HL-60/S4 (cell line): Measurements from ENCODE around the gene TTLL5.

Experiments used
- in situ Hi-C: fragments of 300-500 bp; cut with MboI; formaldehyde crosslinking; loops from 2 replicates; pipeline ENCODE4 v1.14.3; 2022; ENCODE audit warnings: low sequenced_read_pairs

Gene TTLL5

GRCh38 chr14:75939200-75939599 is 278.2 kb downstream of the TTLL5 start:
- in situ Hi-C loops, result no loop called here

- in situ Hi-C loops, result no loop called here
Observed at GRCh38 chr14:75941030-75941429, 280.0 kb downstream of the TTLL5 start.

- in situ Hi-C loops, result no loop called here
Observed at GRCh38 chr14:75944607-75945241, 283.7 kb downstream of the TTLL5 start.

- in situ Hi-C loops, result no loop called here
Observed at GRCh38 chr14:75946785-75947184, 285.7 kb downstream of the TTLL5 start.

- in situ Hi-C loops, result loop anchor here (25.0 kb wide), 1 partner anchor 240 kb away; no protein-coding TSS in a partner anchor
Observed at GRCh38 chr14:75952489-75952888, 291.4 kb downstream of the TTLL5 start.

- in situ Hi-C loops, result loop anchor here (25.0 kb wide), 1 partner anchor 247 kb away; no protein-coding TSS in a partner anchor
Observed at GRCh38 chr14:75959031-75959430, 298.0 kb downstream of the TTLL5 start.

GRCh38 chr14:75960231-75960630 is 299.2 kb downstream of the TTLL5 start:
- in situ Hi-C loops, result loop anchor here (25.0 kb wide), 1 partner anchor 248 kb away; no protein-coding TSS in a partner anchor

- in situ Hi-C loops, result loop anchor here (25.0 kb wide), 1 partner anchor 249 kb away; no protein-coding TSS in a partner anchor
Observed at GRCh38 chr14:75961662-75962061, 300.6 kb downstream of the TTLL5 start.

GRCh38 chr14:75967866-75968265 is 306.8 kb downstream of the TTLL5 start:
- in situ Hi-C loops, result loop anchor here (25.0 kb wide), 1 partner anchor 256 kb away; no protein-coding TSS in a partner anchor

- in situ Hi-C loops, result loop anchor here (25.0 kb wide), 1 partner anchor 256 kb away; no protein-coding TSS in a partner anchor
Observed at GRCh38 chr14:75968456-75968855, 307.4 kb downstream of the TTLL5 start.

- in situ Hi-C loops, result loop anchor here (25.0 kb wide), 1 partner anchor 257 kb away; no protein-coding TSS in a partner anchor
Observed at GRCh38 chr14:75969126-75969525, 308.1 kb downstream of the TTLL5 start.

GRCh38 chr14:75969891-75970290 is 308.8 kb downstream of the TTLL5 start:
- in situ Hi-C loops, result loop anchor here (25.0 kb wide), 1 partner anchor 258 kb away; no protein-coding TSS in a partner anchor

- in situ Hi-C loops, result loop anchor here (25.0 kb wide), 1 partner anchor 259 kb away; no protein-coding TSS in a partner anchor
Observed at GRCh38 chr14:75970989-75971388, 309.9 kb downstream of the TTLL5 start.

GRCh38 chr14:75971509-75971908 is 310.5 kb downstream of the TTLL5 start:
- in situ Hi-C loops, result loop anchor here (25.0 kb wide), 1 partner anchor 259 kb away; no protein-coding TSS in a partner anchor

GRCh38 chr14:75972801-75973421 is 311.9 kb downstream of the TTLL5 start:
- in situ Hi-C loops, result loop anchor here (25.0 kb wide), 1 partner anchor 261 kb away; no protein-coding TSS in a partner anchor

- in situ Hi-C loops, result no loop called here
Observed at GRCh38 chr14:75976826-75977581, 316.0 kb downstream of the TTLL5 start.

- in situ Hi-C loops, result no loop called here
Observed at GRCh38 chr14:75977582-75977943, 316.5 kb downstream of the TTLL5 start.

- in situ Hi-C loops, result no loop called here
Observed at GRCh38 chr14:75978249-75978731, 317.2 kb downstream of the TTLL5 start.

GRCh38 chr14:75979071-75979571 is 318.1 kb downstream of the TTLL5 start:
- in situ Hi-C loops, result no loop called here

GRCh38 chr14:75979648-75980565 is 318.9 kb downstream of the TTLL5 start:
- in situ Hi-C loops, result no loop called here
